Measurements from ENCODE around the gene LYRM2.

LYRM2 gene

DNA sequence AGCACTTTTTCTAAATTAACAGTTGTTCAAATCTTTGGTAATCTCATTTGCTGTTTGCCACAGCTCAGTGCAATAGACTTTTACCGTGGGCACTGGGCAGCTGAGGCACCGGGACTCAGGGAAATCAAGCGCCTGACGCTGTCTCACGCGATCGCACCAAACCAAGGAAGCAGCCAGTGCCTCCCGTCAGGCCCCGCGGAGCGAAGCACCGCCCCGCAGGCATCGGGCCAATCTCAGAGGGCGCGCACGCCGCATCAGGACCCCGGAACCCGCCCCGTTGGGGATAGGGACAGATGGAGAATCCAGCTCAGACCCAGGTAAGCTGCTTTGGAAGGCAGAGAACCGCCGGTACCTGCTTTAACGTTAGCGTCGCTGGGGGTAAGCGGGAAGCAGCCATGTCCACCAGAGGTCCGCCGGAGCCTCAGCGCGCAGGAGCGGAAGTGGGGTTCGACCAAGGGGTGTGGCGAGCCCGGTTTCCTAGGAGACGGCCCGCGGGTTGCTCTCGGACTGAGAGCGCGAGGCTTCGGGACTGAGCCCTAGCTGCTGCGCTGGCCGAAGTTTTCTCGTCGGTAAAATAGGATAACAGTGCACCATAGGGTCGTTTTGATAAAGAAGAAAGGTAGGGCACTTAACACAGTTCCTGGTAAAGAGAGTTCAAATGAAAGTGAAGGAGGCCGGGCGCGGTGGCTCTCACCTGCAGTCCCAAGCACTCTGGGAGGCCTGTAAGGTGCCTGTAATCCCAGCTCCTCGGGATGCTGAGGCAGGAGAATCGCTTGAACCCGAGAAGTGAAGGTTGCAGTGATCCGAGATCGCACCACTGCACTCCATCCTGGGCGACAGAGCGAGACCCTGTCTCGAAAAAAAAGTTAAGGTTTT lies at the start of gene LYRM2:
LYRM2 (minus strand) TSS at position 428 of the 876 bp plus-strand sequence; CDS start at position 397, 31 bp downstream.
- peak; percentile 83 to 91 for DNase-seq (ENCODE audit: low read depth in 2 of 2)

GRCh38 chr6:89688328-89688727 lies 49.8 kb upstream of the LYRM2 start:
- no peak for DNase-seq (ENCODE audit: low read depth in 2 of 2)

DNA sequence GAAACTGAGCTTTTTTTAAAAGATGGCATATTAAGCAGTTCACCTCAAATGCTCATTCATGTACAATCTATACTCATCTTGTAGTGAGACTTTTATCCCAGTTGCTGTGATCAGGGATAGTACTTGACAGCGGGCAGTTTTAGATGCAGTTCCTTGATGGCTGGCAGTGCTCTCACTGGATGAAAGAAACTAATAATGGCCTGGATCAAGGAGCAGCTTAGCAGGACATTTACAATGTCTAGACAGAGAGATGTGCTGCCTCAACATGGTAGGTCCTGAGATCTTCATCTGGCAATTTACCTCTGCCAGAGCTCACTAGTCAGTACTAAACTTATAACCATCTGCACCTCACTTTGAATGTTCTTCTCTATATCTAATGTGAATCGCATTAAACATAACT lies 46.8 kb upstream of the LYRM2 start:
- no peak for DNase-seq (ENCODE audit: low read depth in 2 of 2)

DNA sequence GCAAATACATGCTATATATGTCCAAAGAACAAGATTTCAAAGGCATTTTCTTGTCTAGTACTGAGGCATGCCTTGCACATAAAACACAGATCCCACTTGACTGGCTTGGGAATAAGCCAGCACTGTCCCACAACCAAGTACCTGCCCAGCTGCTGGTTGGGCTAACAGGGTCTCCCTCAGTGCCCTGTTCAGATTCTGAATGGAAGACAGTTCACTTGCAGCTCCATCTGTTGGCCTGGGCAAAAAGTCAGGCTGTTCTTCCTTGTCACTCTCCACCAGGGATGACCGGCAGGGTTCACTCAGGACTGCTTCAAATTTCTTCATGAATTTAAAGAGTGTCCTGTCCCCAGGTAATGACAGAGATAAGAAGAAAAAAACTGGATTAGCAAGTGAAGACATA lies 44.4 kb upstream of the LYRM2 start:
- no peak for DNase-seq (ENCODE audit: low read depth in 2 of 2)

GRCh38 chr6:89681983-89682564 lies 43.5 kb upstream of the LYRM2 start:
- DNase-seq (ENCODE audit: low read depth in 2 of 2), result no peak

GRCh38 chr6:89680551-89680950 lies 42.0 kb upstream of the LYRM2 start:
- DNase-seq (ENCODE audit: low read depth in 2 of 2), result no peak

DNA sequence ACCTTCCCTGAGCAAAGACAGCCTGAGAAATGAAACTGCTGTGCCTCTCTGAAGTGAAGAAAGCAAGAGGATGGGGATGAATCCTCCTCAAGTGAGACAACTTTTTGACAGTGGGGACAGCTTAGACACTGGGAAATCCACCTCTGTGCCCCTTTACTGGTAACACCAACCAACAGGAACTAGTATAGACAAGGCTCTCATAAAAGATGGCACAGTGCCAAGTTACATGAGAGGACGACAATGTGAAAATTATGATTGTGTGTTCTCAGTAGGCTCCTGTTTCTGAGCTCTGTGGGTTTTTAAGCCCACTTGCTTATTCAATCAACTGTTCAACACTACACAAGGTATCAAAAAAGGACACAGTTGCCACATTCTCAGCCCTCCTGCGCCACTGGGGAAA lies 41.6 kb upstream of the LYRM2 start:
- DNase-seq (ENCODE audit: low read depth in 2 of 2), result no peak

DNA sequence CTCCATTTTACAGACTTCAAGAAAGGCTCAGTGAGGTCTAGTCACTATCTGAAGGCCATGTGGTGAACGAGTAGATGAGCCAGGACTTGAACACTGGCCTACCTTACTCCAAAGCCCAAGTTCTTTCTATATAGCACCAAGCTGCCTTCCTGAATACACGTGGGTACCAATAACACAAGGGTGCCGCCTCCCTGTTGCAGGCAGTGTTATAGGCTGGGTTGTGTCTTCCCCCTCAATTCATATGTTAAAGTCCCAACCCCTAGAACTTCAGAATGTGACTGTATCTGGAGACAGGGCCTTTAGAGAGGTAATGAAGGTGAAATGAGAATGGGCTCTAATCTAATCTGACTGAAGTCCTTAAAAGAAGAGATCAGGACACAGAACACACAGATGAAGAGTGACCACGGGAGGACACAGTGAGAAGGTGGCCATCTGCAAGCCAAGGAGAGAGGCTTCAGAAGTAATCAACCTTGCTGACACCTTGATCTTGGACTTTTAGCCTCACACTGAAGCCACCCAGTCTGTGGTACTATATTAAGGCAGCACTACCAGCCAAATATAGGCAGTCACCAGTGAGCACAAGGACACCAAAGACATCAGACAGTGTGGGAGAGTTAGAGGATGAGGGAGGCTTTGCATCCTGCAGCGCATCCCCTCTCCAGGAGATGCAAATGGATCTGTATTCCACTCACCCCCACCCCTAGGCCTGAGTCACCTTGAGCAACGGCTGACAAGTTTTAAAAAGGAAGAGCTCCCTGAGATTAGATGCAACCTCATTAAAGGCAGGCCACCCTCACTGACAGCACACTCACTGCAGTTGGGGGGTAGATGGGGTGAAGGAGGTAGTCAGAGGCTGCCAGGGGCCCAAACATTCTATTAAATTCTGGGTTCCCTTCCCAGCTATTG lies 40.9 kb upstream of the LYRM2 start:
- DNase-seq (ENCODE audit: low read depth in 2 of 2), result no peak

- DNase-seq (ENCODE audit: low read depth in 2 of 2), result no peak
Measured at GRCh38 chr6:89678531-89678930, 40.0 kb upstream of the LYRM2 start.

- DNase-seq (ENCODE audit: low read depth in 2 of 2), result no peak
Measured at GRCh38 chr6:89675949-89676748, 37.6 kb upstream of the LYRM2 start.

- no peak for DNase-seq (ENCODE audit: low read depth in 2 of 2)
Measured at GRCh38 chr6:89670935-89671565, 32.5 kb upstream of the LYRM2 start.

- no peak for DNase-seq (ENCODE audit: low read depth in 2 of 2)
Measured at GRCh38 chr6:89669002-89669401, 30.5 kb upstream of the LYRM2 start.

- no peak for DNase-seq (ENCODE audit: low read depth in 2 of 2)
Measured at GRCh38 chr6:89667872-89668556, 29.5 kb upstream of the LYRM2 start.

- no peak for DNase-seq (ENCODE audit: low read depth in 2 of 2)
Measured at GRCh38 chr6:89662659-89663223, 24.2 kb upstream of the LYRM2 start.

DNA sequence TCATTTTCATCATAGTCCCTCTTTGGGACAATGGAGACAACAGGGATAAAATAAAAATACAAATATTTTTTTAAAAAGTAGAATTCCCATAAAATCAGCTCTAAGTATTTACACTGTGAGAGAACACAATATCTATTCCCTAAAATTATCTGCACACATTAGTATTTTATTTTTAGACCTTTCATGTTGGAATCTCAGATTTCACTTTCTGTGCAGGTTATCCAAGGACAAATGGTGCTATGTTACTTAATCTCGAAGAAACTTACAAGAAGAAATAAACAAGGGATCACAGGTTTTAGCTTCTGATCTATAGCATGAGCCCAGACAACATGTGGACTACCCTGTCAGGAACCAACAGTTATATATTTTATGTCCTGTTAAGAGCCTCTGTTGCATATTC lies 23.0 kb upstream of the LYRM2 start:
- no peak for DNase-seq (ENCODE audit: low read depth in 2 of 2)

- no peak for DNase-seq (ENCODE audit: low read depth in 2 of 2)
Measured at GRCh38 chr6:89660981-89661380, 22.4 kb upstream of the LYRM2 start.

DNA sequence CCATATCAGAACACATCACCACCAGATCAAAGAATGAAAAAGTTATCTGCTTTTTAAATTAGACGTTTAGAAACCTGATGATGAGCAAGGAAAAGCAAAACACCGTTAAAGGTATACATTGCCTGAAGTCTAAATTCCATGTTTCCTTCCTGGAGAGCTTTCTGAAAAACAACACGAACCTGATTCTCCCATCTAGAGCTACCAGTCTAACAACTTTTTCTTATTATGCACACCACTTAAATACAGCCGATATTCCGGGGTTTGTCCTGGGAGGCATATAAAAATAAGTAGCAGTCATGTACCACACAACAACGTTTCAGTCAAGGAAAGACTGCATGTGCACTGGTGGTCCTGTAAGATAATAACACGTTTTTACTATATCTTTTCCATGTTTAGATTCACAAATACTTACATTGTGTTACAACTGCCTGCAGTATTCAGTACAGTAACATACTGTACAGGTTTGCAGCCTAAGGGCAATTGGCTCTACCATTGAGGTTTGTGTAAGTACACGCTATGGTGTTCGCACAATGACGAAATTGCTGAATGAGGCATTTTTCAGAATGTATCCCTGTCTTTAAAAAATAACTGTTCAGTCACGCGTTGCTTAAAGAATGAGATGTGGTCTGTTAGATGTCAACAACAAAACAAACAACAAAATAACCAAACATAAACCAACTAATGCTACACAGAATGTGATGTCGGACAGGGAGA lies 19.1 kb upstream of the LYRM2 start:
- DNase-seq (ENCODE audit: low read depth in 2 of 2), result no peak

GRCh38 chr6:89655122-89655521 lies 16.6 kb upstream of the LYRM2 start:
- DNase-seq (ENCODE audit: low read depth in 2 of 2), result no peak

GRCh38 chr6:89650579-89650978 lies 12.0 kb upstream of the LYRM2 start:
- DNase-seq (ENCODE audit: low read depth in 2 of 2), result no peak
